Measurements from ENCODE around the gene IL16.

The IL16 gene

GRCh38 chr15:81301385-81301784 is 104.7 kb downstream of the IL16 start:
- Histone ChIP-seq H3K9me3 (ENCODE audit: insufficient read depth, low read length, severe bottlenecking) (no peaks in the 10 kb centered on the region), H3K27me3 (ENCODE audit: insufficient read depth, low read length, poor library complexity) (no peaks in the 10 kb centered on the region), H3K79me2 (ENCODE audit: insufficient read depth, low read length) (peaks cover 59% of the 10 kb centered on the region), H4K20me1 (ENCODE audit: insufficient read depth, low read length) (peaks cover 7% of the 10 kb centered on the region), H3K36me3 (ENCODE audit: insufficient read depth, low read length) (peaks cover 71% of the 10 kb centered on the region), H3K27ac (ENCODE audit: low read length) (peak overlapping the region; percentile 21; the same call in 1 of the 2 replicates), H3K4me2 (ENCODE audit: insufficient read depth, low read length) (peak overlapping the region; percentile 76), H2AFZ (ENCODE audit: low read depth, low read length) (no peak overlapping the region), H3K4me1 (ENCODE audit: insufficient read depth, low read length) (peaks cover 73% of the 10 kb centered on the region), H3K4me3 (ENCODE audit: low read depth in 1 of 2, low read length in 2 of 2) (peak overlapping the region in 1 of 2 experiments; percentile 12; a peak in 1 of 4 replicates), H3K9ac (ENCODE audit: low read depth, low read length) (no peak overlapping the region)
- DNase-seq (no peak), ATAC-seq (ENCODE audit: insufficient read depth, low read depth) (no peak)
- TF ChIP-seq, protein P1, sequence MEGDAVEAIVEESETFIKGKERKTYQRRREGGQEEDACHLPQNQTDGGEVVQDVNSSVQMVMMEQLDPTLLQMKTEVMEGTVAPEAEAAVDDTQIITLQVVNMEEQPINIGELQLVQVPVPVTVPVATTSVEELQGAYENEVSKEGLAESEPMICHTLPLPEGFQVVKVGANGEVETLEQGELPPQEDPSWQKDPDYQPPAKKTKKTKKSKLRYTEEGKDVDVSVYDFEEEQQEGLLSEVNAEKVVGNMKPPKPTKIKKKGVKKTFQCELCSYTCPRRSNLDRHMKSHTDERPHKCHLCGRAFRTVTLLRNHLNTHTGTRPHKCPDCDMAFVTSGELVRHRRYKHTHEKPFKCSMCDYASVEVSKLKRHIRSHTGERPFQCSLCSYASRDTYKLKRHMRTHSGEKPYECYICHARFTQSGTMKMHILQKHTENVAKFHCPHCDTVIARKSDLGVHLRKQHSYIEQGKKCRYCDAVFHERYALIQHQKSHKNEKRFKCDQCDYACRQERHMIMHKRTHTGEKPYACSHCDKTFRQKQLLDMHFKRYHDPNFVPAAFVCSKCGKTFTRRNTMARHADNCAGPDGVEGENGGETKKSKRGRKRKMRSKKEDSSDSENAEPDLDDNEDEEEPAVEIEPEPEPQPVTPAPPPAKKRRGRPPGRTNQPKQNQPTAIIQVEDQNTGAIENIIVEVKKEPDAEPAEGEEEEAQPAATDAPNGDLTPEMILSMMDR (IDR thresholded peaks at IDR 0.05; ENCODE audit: borderline replicate concordance, extremely low read depth, low read length, poor library complexity, severe bottlenecking), result no peak
- no peak for TF ChIP-seq EZH2 (IDR thresholded peaks at IDR 0.05; ENCODE audit: borderline replicate concordance, low read depth, low read length, severe bottlenecking)

GRCh38 chr15:81301815-81302399 is 105.2 kb downstream of the IL16 start:
- H3K27ac ChIP-seq (ENCODE audit: low read length), result peak overlapping the region; percentile 45
- DNase-seq, result no peak
- no peaks in the 10 kb centered on the region for H3K27me3 ChIP-seq (ENCODE audit: insufficient read depth, low read length, poor library complexity)
- ATAC-seq (ENCODE audit: insufficient read depth, low read depth), result no peak
- H3K36me3 ChIP-seq (ENCODE audit: insufficient read depth, low read length), result peaks cover 77% of the 10 kb centered on the region
- no peaks in the 10 kb centered on the region for H3K9me3 ChIP-seq (ENCODE audit: insufficient read depth, low read length, severe bottlenecking)
- H3K9ac ChIP-seq (ENCODE audit: low read depth, low read length), result no peak overlapping the region
- H3K4me1 ChIP-seq (ENCODE audit: insufficient read depth, low read length), result peaks cover 68% of the 10 kb centered on the region
- no peak overlapping the region for H3K4me3 ChIP-seq (ENCODE audit: low read depth in 1 of 2, low read length in 2 of 2)
- no peak for TF ChIP-seq EZH2 (IDR thresholded peaks at IDR 0.05; ENCODE audit: borderline replicate concordance, low read depth, low read length, severe bottlenecking)
- H3K79me2 ChIP-seq (ENCODE audit: insufficient read depth, low read length), result peaks cover 54% of the 10 kb centered on the region
- H2AFZ ChIP-seq (ENCODE audit: low read depth, low read length), result no peak overlapping the region
- peak overlapping the region; percentile 76; the same call in 1 of the 2 replicates for H3K4me2 ChIP-seq (ENCODE audit: insufficient read depth, low read length)
- H4K20me1 ChIP-seq (ENCODE audit: insufficient read depth, low read length), result peaks cover 7% of the 10 kb centered on the region

GRCh38 chr15:81302701-81303109 is 106.0 kb downstream of the IL16 start:
- Histone ChIP-seq H3K79me2 (ENCODE audit: insufficient read depth, low read length) (peaks cover 46% of the 10 kb centered on the region), H3K9ac (ENCODE audit: low read depth, low read length) (no peak overlapping the region), H3K4me2 (ENCODE audit: insufficient read depth, low read length) (peak overlapping the region; percentile 76; the same call in 1 of the 2 replicates), H3K36me3 (ENCODE audit: insufficient read depth, low read length) (peaks cover 85% of the 10 kb centered on the region), H3K27me3 (ENCODE audit: insufficient read depth, low read length, poor library complexity) (no peaks in the 10 kb centered on the region), H2AFZ (ENCODE audit: low read depth, low read length) (no peak overlapping the region), H3K4me3 (ENCODE audit: low read depth in 1 of 2, low read length in 2 of 2) (no peak overlapping the region), H3K9me3 (ENCODE audit: insufficient read depth, low read length, severe bottlenecking) (no peaks in the 10 kb centered on the region), H3K27ac (ENCODE audit: low read length) (peak overlapping the region; percentile 27; the same call in 1 of the 2 replicates), H3K4me1 (ENCODE audit: insufficient read depth, low read length) (peaks cover 60% of the 10 kb centered on the region), H4K20me1 (ENCODE audit: insufficient read depth, low read length) (peaks cover 7% of the 10 kb centered on the region)
- TF ChIP-seq, protein P1 (IDR thresholded peaks at IDR 0.05; ENCODE audit: borderline replicate concordance, extremely low read depth, low read length, poor library complexity, severe bottlenecking), result no peak
- ATAC-seq (ENCODE audit: insufficient read depth, low read depth), result no peak
- DNase-seq, result no peak

GRCh38 chr15:81303244-81304225 is 106.9 kb downstream of the IL16 start:
- TF ChIP-seq, protein P1 (IDR thresholded peaks at IDR 0.05; ENCODE audit: borderline replicate concordance, extremely low read depth, low read length, poor library complexity, severe bottlenecking), result no peak
- TF ChIP-seq EZH2 (IDR thresholded peaks at IDR 0.05; ENCODE audit: borderline replicate concordance, low read depth, low read length, severe bottlenecking), result no peak
- no peak overlapping the region for H3K4me3 ChIP-seq (ENCODE audit: low read depth in 1 of 2, low read length in 2 of 2)
- ATAC-seq (ENCODE audit: insufficient read depth, low read depth) (no peak), DNase-seq (no peak)
- H3K79me2 ChIP-seq (ENCODE audit: insufficient read depth, low read length), result peaks cover 38% of the 10 kb centered on the region
- peaks cover 93% of the 10 kb centered on the region for H3K36me3 ChIP-seq (ENCODE audit: insufficient read depth, low read length)
- no peak overlapping the region for H3K27ac ChIP-seq (ENCODE audit: low read length)
- peaks cover 7% of the 10 kb centered on the region for H4K20me1 ChIP-seq (ENCODE audit: insufficient read depth, low read length)
- no peak overlapping the region for H3K4me2 ChIP-seq (ENCODE audit: insufficient read depth, low read length)
- H3K27me3 ChIP-seq (ENCODE audit: insufficient read depth, low read length, poor library complexity), result no peaks in the 10 kb centered on the region
- no peak overlapping the region for H2AFZ ChIP-seq (ENCODE audit: low read depth, low read length)
- H3K9ac ChIP-seq (ENCODE audit: low read depth, low read length), result no peak overlapping the region
- H3K4me1 ChIP-seq (ENCODE audit: insufficient read depth, low read length), result peaks cover 52% of the 10 kb centered on the region
- no peaks in the 10 kb centered on the region for H3K9me3 ChIP-seq (ENCODE audit: insufficient read depth, low read length, severe bottlenecking)

All from DND-41 (cell line).